ENCODE measurements around the gene MAP3K9.

Gene MAP3K9

GRCh38 chr14:70748422-70748821 lies 60.9 kb downstream of the MAP3K9 start:
- FAIRE-seq (no peak), DNase-seq (ENCODE audit: insufficient read length, low spot score) (no peak)
- no peak for TF ChIP-seq CTCF (IDR thresholded peaks at IDR 0.05; ENCODE audit: insufficient read depth, missing control alignments)

GRCh38 chr14:70744641-70745040 lies 64.7 kb downstream of the MAP3K9 start:
- DNase-seq (ENCODE audit: insufficient read length, low spot score) = no peak
- FAIRE-seq = no peak
- TF ChIP-seq CTCF (IDR thresholded peaks at IDR 0.05; ENCODE audit: insufficient read depth, missing control alignments) = no peak

- TF ChIP-seq CTCF (IDR thresholded peaks at IDR 0.05; ENCODE audit: insufficient read depth, missing control alignments) = no peak
- FAIRE-seq (no peak), DNase-seq (ENCODE audit: insufficient read length, low spot score) (no peak)
Observed at GRCh38 chr14:70742316-70742715, 67.0 kb downstream of the MAP3K9 start.

- DNase-seq (ENCODE audit: insufficient read length, low spot score) (no peak), FAIRE-seq (no peak)
- TF ChIP-seq CTCF (IDR thresholded peaks at IDR 0.05; ENCODE audit: insufficient read depth, missing control alignments) = no peak
Observed at GRCh38 chr14:70741482-70741881, 67.8 kb downstream of the MAP3K9 start.

GRCh38 chr14:70735043-70735442 lies 74.3 kb downstream of the MAP3K9 start:
- DNase-seq (ENCODE audit: insufficient read length, low spot score) (no peak), FAIRE-seq (no peak)
- no peak for TF ChIP-seq CTCF (IDR thresholded peaks at IDR 0.05; ENCODE audit: insufficient read depth, missing control alignments)

- DNase-seq (ENCODE audit: insufficient read length, low spot score) (no peak), FAIRE-seq (no peak)
- no peak for TF ChIP-seq CTCF (IDR thresholded peaks at IDR 0.05; ENCODE audit: insufficient read depth, missing control alignments)
Observed at GRCh38 chr14:70731447-70732239, 77.7 kb downstream of the MAP3K9 start.

GRCh38 chr14:70730393-70730792 lies 78.9 kb downstream of the MAP3K9 start:
- FAIRE-seq = no peak
- no peak for TF ChIP-seq CTCF (IDR thresholded peaks at IDR 0.05; ENCODE audit: insufficient read depth, missing control alignments)
- no peak for DNase-seq (ENCODE audit: insufficient read length, low spot score)

Measured in D721Med (cell line).